Spleen (tissue), 7 donors: ENCODE data around the gene HAPLN2.

Source experiments
- POLR2A ChIP-seq, 3 donors: fragments of 450-650 bp; IDR thresholded peaks; one replicate each; pipeline ENCODE4 v1.5.1; 2017; ENCODE audit warnings: antibody characterized with exemption in 3 of 3, mild to moderate bottlenecking in 1 of 3
- TF ChIP-seq, protein P1 (sequence below), 11 experiments: fragments of 200-600 bp in 7 of 11; fragments of 450-650 bp in 4 of 11; sonication (generic) in 4 of 11; IDR thresholded peaks in 8 of 11; conservative IDR thresholded peaks in 3 of 11; 1 replicate in 7 of 11; 2 replicates in 4 of 11; pipeline versions ENCODE4 v1.4.0 to v1.8.0; 2016 to 2021; ENCODE audit warnings: antibody characterized with exemption in 11 of 11, inconsistent platforms in 4 of 11, mild to moderate bottlenecking in 1 of 11
- donor health status: DM: no; HTN: no; CAD: no; lungs with moderate emphysema.
- donor health status: DM: no; HTN: no; CAD: no.
- donor health status: DM: no; HTN: no; CAD: no.

DNA sequence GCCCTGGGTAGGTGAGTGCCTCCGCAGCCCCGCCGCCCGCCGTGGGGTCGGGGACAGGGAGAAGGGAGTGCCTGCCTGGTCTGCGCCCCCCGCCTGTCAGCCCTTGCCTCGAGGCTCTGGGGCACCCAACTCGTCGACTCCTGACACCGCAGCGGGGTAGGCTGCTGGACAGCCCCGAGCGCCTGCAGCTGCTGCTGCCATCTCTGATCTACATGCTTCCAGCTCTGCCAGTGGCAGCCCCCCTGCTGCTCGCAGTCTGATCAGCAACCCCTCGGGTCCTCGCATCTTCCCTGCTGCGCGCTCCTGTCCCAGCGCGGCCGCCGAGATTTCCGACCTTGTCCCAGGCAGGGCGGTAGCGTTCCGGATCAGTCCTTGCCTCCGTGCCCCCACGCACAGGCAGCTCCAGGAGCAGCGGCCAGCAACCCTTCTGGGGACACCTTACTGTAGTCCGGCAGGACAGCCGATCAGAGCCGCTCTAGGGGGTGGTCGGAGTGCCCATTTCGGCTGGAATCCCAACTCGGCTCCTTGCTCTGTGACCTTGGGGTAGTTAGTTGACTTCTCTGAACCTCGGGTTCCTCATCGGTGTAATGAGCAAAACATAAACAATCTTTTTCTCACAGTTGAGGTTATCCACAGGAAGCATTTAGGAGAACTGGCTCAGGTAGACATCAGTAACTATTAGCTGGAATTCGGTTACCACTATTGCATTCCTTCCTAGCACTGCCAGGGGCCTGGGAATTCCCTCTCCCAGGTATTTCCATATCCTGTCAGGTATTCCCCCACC, 23.2 kb downstream of the HAPLN2 start:
- TF ChIP-seq, protein P1, sequence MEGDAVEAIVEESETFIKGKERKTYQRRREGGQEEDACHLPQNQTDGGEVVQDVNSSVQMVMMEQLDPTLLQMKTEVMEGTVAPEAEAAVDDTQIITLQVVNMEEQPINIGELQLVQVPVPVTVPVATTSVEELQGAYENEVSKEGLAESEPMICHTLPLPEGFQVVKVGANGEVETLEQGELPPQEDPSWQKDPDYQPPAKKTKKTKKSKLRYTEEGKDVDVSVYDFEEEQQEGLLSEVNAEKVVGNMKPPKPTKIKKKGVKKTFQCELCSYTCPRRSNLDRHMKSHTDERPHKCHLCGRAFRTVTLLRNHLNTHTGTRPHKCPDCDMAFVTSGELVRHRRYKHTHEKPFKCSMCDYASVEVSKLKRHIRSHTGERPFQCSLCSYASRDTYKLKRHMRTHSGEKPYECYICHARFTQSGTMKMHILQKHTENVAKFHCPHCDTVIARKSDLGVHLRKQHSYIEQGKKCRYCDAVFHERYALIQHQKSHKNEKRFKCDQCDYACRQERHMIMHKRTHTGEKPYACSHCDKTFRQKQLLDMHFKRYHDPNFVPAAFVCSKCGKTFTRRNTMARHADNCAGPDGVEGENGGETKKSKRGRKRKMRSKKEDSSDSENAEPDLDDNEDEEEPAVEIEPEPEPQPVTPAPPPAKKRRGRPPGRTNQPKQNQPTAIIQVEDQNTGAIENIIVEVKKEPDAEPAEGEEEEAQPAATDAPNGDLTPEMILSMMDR (IDR thresholded peaks at IDR 0.05 in 8 of 11, conservative IDR thresholded peaks at IDR 0.05 in 3 of 11) = no peak
- TF ChIP-seq POLR2A (IDR thresholded peaks at IDR 0.05) = no peak
